PFSK-1 (cell line): ENCODE results near the gene FGD2. TPM values are rescaled to one million over a fixed set of nuclear protein-coding genes. Genes with fewer than 3 reads are reported as not detected.

ENCODE experiments used
- FOXP2 ChIP-seq: optimal IDR thresholded peaks from 2 replicates; pipeline ENCODE3; 2011; ENCODE audit warnings: borderline replicate concordance, control low read depth, inconsistent platforms; ENCODE audit not compliant: insufficient read depth; ENCODE audit errors: extremely low read length, extremely low read depth
- POLR2AphosphoS5 ChIP-seq: IDR thresholded peaks from 2 replicates; pipeline ENCODE4 v1.6.1; 2012; ENCODE audit warnings: low read depth, mild to moderate bottlenecking, control low read depth, low read length, moderate library complexity
- REST ChIP-seq, 2 experiments: IDR thresholded peaks; 2 replicates each; pipeline versions ENCODE4 v1.6.1 to v1.8.0; 2011 to 2012; ENCODE audit warnings: low read depth in 2 of 2, low read length in 2 of 2, control low read depth in 1 of 2, inconsistent platforms in 1 of 2, mild to moderate bottlenecking in 1 of 2, moderate library complexity in 1 of 2; ENCODE audit not compliant: insufficient read depth in 1 of 2
- SIN3A ChIP-seq: IDR thresholded peaks from 2 replicates; pipeline ENCODE4 v1.6.1; 2012; ENCODE audit warnings: mild to moderate bottlenecking, low read length, moderate library complexity, borderline replicate concordance; ENCODE audit not compliant: insufficient read depth
- TAF1 ChIP-seq: IDR thresholded peaks from 2 replicates; pipeline ENCODE4 v1.6.1; 2012; ENCODE audit warnings: low read length, control low read depth, borderline replicate concordance; ENCODE audit not compliant: insufficient read depth
- polyA plus RNA-seq: library from polyadenylated mRNA; unstranded; fragments of >200 nt; gene quantifications from one replicate; pipeline ENCODE4 v1.2.1, GENCODE V29; 2012; ENCODE audit warnings: low read depth, missing spikeins; ENCODE audit not compliant: insufficient read length

FGD2 gene, protein sequence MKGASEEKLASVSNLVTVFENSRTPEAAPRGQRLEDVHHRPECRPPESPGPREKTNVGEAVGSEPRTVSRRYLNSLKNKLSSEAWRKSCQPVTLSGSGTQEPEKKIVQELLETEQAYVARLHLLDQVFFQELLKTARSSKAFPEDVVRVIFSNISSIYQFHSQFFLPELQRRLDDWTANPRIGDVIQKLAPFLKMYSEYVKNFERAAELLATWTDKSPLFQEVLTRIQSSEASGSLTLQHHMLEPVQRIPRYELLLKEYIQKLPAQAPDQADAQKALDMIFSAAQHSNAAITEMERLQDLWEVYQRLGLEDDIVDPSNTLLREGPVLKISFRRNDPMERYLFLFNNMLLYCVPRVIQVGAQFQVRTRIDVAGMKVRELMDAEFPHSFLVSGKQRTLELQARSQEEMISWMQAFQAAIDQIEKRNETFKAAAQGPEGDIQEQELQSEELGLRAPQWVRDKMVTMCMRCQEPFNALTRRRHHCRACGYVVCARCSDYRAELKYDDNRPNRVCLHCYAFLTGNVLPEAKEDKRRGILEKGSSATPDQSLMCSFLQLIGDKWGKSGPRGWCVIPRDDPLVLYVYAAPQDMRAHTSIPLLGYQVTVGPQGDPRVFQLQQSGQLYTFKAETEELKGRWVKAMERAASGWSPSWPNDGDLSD
- not detected for polyA plus RNA-seq

GRCh38 chr6:37005061-37005810 lies at the start of gene FGD2:
Gene FGD2 (plus strand): TSS chr6:37005655. CDS start chr6:37005818, 163 bp downstream.
- TF ChIP-seq TAF1 (no peak), FOXP2 (no peak), SIN3A (no peak), REST (IDR thresholded peaks at IDR 0.05; ENCODE audit: insufficient read depth in 1 of 2, low read depth in 2 of 2, low read length in 2 of 2) (no peak), POLR2AphosphoS5 (no peak)

DNA sequence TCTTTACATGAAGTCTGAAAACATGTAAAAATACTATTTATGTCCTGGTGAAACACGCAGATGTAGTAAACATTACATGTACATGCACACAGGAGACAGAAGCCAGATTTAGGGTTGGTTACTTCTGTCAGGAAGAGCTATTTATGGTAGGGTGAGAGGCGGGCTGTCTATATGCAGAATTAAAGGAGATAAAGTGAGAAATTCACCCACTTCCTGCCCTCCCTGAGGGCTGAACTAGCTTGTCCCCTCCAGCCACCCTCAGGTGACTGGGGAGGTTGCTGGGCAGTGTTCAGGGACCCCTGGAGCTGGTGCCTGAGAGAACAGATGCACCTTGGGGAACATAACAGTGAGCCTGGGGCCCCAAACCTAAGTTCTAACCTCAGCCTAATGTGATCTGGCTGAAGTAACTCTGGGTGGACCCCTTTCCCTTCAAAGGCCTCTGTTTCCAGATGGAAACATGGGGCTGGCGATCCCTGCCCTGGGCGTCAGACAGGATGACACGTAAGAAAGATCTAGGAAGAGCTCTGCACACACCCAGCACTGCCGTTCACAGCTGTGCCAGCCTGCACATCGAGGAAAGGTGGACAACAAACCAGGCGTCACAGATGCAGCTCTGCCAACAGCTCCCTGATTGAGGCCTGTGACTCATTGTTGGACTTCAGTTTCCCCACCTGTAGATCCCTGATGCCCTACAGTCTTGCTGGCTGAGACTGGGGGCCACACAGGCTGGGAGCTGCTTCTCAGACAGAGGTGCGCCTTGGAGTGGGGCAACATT lies 49.6 kb upstream of the FGD2 start:
- TF ChIP-seq REST (IDR thresholded peaks at IDR 0.05; ENCODE audit: insufficient read depth in 1 of 2, low read depth in 2 of 2, low read length in 2 of 2): no peak
- TF ChIP-seq SIN3A: no peak
- TF ChIP-seq TAF1: no peak
- TF ChIP-seq FOXP2: no peak
- TF ChIP-seq POLR2AphosphoS5: no peak

DNA sequence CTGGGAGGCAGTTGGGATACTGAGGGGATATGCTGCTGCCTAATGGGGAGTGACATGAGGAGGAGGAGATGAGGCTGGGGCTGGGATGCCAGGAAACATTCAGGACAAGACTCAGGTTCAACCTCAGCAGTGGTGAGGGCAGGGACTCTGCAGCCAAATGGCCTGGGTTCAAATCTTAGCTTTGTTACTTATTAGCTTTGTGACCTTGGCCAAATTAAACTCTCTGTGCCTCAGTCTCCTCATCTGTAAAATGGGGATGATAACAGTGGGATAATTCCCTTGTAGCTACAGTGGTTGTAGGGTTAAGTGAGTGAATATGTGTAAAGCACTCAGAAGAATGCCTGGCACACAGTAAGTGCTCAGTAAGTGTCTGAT lies 49.0 kb upstream of the FGD2 start:
- no peak for TF ChIP-seq REST (IDR thresholded peaks at IDR 0.05; ENCODE audit: insufficient read depth in 1 of 2, low read depth in 2 of 2, low read length in 2 of 2)
- no peak for TF ChIP-seq FOXP2
- no peak for TF ChIP-seq SIN3A
- TF ChIP-seq POLR2AphosphoS5: no peak
- TF ChIP-seq TAF1: no peak

GRCh38 chr6:36957773-36958271 lies 47.6 kb upstream of the FGD2 start:
- no peak for TF ChIP-seq REST (IDR thresholded peaks at IDR 0.05; ENCODE audit: insufficient read depth in 1 of 2, low read depth in 2 of 2, low read length in 2 of 2)
- TF ChIP-seq POLR2AphosphoS5: no peak
- no peak for TF ChIP-seq FOXP2
- no peak for TF ChIP-seq SIN3A
- no peak for TF ChIP-seq TAF1
